ENCODE results near the gene KIF12. TPM values are rescaled to one million over a fixed set of nuclear protein-coding genes. Genes with fewer than 3 reads are reported as not detected.

Gene KIF12
- total RNA-seq, 1 donor from 2014 or later: 0.53 TPM

GRCh38 chr9:114123031-114123977 lies 24.2 kb upstream of the KIF12 start:
- DNase-seq (ENCODE audit: low read depth, low spot score): no peak

GRCh38 chr9:114122136-114123027 lies 23.3 kb upstream of the KIF12 start:
- no peak for DNase-seq (ENCODE audit: low read depth, low spot score)

DNA sequence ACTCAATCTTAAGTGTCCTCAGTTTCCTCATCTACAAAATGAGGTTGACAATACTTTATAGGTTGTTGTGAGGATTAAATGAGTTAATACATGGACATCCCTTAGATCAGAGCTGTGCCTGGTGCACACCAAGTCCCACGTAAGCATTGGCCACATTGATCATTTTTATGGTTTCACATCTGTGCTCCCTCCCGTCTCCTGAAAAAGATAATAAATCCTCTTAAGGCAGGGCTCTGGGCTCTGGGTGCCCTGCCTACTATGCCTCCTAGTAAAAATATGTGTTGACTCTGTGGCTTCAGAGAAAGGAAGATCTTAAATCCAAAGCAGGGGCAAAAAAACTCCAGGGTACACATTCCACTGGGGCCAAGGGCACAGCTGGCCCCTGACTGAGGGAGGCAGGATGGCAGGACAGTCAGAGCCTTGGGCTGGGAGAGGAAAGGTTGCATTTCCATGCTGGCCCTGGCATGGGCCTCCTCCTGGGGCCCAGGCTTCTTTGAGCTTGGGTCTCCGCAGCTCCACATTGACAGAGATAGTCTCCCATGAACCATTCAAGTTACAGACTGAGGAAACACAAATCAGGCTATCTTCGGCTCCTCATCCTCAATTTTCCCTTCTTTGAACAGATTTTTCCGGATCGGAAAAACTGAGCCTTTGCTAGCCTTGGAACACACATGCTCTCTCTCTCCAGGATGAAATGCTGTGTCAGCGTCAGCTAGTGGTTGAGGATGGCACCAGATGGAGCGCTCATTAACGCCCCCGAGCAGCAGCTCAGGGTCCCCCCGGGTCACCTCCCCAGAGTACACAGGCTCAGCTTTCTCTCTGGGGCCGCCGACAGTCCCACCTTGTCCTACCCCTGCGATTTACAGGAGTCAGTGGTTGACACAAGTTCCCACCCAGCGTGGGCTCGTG lies 22.4 kb upstream of the KIF12 start:
- no peak for DNase-seq (ENCODE audit: low read depth, low spot score)

DNA sequence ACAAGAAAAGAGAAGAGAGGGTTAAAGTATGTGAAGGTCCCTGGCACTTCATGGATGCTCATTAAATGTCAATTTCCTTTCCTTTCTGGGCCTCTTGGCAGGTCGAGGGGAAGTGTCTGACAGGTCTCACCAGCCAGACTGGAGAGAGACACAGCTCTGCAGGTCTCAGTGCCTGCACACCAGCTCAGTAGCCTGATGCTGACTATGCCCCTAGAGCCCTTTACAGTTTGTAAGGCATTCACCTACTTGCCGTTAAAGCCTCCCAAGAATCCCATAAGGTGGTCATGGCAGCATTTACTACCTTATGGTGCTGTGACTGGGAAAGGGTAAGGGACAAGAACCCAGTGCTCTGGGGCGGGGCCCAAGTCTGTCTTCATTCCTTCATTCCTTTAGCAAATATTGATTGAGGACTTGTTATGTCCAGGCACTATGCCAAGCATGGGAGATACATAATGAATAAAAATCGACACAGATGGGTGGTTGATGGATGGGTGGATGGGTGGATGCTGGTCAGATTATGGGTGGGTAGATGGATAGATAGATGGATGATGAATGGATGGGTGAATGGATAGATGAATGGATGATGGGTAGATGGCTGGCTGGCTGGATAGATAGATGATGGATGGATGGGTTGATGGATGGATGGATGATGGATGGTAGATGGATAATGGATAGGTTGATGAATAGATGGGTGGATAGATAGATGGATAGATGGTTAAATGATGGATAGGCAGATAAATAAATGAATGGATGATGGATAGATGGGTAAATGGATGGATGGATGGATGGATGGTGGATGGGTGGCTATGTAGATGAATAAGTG lies 21.3 kb upstream of the KIF12 start:
- no peak for DNase-seq (ENCODE audit: low read depth, low spot score)

GRCh38 chr9:114119242-114120191 lies 20.4 kb upstream of the KIF12 start:
- DNase-seq (ENCODE audit: low read depth, low spot score): no peak

DNA sequence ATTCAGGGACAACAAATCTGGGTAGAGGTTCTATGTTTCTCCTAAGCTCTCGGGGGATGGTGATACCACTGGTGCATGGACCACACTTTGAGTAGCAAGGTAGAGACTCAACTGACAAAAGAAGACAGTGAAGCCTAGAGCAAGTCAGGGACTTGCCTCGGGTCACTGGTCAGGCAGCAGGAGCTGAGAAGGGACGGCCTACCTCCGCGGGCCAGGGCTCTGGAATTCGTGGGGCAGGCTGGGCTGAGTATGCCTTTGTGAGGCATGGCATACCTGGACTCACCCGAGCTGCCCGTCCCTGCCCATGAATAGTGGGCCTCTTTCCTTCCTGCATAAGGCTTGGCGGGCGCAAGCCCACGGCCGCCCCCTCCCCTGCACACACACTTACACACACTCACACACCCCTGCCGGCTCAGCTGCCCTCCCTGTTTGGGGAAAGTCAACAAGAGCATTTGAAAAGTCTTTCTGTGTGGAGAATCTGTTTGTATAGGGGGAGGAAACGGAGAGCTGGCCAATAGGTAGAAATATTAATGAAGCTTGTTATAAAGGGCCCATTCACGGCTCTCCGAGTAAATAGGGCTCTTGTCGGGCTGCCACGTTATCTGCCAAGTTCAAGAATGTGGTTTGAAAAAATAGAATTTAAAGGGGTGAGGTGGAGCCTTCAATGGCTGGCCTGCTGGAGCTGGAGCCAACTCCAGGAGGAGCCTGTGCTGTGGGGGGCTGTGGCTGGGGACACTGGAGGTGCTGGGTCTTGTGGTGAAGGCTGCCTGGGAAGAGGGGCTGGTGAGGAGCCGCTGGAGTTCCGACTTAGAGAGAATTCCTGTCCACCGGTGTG lies 19.1 kb upstream of the KIF12 start:
- no peak for DNase-seq (ENCODE audit: low read depth, low spot score)

DNA sequence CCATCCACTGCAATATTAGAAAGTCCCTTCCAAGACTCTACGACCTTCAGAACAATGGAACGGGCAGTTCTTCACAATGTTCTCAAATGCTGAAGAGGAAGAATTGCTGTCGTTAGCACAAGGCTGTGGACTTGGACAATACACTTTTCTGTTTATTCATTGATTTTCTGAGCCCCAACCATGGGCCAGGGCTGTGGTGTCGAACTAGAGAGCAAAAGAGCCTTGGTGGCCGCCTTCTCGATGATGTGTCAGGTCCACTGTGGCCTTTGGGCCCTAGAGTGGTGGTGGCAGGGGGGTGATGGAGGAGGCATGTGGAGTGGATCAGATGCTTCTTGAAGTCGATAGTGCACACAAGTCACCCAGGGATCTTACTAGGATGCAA lies 18.5 kb upstream of the KIF12 start:
- no peak for DNase-seq (ENCODE audit: low read depth, low spot score)

DNA sequence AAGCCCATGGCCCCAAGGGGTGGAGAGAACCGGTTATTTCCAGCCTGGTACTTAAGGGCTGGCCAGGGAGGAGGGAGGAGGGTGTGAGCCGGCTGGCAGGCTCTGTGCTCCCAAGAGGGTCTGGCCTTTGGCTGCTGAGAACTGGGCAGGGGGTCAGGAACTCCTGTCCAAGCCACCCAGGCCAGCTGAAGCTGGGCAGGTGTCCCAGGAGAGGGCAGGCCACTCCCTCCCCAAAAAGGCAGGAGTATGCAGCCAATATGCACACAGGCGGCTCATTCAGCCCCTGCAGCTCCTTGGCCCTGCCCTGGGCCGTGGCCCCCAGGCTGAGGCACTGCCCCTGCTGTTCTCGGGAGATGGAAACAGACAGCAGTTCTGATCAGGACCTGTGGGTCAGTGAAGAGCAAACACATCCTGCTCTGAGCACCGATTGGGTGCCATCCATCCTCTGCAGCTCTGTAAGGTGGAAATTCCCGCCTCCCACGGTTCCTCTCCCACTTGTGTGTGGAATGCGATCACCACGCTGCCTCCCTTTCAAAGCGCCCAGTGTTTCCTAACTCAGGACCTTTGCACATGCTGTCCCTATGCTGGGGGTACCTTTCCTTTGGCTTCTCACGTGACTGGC lies 17.1 kb upstream of the KIF12 start:
- DNase-seq (ENCODE audit: low read depth, low spot score): no peak

DNA sequence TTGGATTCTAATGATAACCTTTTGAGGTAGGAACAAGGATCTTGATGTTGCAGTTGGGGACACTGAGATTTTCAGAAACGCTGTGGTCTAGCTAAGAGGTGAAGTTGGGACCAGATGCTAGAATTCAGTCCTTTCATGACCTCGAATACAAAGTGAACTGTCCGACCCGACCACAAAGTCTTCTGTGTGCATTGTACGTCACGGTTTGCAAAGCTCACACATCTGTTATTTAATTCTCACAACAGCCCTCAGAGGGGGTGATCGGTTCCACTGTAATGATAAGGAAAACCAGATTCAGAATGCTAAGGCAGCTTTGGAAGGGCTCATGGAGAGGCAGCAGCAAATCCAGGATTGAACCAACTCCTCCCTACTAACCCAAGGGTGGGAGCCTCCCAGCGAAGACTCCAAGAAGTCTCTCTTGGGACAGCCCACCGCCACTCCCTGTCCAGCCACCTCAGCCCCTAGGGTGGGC lies 16.6 kb upstream of the KIF12 start:
- no peak for DNase-seq (ENCODE audit: low read depth, low spot score)

GRCh38 chr9:114114364-114114763 lies 15.3 kb upstream of the KIF12 start:
- DNase-seq (ENCODE audit: low read depth, low spot score): no peak

DNA sequence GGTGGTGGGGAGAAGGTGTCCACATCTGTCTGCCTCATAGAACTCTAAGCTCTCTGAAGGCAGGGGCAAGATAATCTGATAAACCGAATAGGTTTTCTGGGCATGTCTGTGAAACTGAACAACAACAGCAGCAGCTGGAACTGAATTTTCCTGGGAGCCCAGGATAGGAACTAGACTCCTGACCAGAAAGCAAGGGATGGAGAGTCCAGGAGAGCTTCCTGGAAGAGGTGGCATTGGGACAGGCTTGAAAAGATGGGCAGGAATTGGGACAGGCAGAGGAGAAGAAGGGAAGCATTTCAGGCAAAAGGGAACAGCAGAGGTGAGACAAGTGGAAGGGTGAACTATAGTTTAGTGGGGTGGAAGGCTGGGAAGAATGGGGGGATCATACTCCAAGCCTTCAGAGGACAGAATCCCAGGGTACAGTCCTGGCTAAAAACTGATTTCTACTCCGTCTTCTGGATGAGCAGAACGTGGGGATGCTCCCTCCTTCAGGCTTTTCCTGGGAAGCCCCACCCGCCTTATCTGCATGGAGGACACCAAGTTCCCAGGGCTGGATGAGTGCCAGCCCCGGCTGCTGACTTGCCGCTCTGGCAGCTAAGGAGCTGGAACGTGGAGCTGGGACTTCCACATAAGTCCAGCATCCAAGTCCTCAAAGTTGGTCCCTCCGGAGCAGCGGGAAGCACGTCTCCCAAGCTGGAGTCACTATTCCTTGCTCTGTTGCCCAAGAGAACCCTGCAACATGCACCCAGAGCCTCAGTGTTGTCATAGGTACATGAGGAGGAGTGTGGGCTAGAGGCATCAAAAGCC lies 13.9 kb upstream of the KIF12 start:
- no peak for DNase-seq (ENCODE audit: low read depth, low spot score)

DNA sequence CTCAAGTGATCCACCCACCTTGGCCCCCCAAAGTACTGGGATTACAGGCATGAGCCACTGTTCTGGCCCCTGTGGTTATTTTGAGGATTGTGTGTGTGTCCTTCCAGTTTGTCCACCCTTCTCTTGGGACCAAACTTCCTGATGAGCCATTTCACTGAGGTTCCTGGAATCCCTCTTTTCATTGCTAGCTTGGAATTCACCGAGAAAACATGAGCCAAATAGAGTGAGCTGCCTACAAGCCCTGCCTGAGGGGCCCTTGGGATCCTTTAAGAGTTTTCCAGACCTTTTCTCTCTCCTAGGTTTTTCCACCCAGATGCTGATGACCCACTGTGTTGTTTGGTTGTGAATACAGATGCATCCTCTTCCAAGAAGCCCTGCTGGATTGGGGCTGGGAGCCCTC lies 13.2 kb upstream of the KIF12 start:
- no peak for DNase-seq (ENCODE audit: low read depth, low spot score)

DNA sequence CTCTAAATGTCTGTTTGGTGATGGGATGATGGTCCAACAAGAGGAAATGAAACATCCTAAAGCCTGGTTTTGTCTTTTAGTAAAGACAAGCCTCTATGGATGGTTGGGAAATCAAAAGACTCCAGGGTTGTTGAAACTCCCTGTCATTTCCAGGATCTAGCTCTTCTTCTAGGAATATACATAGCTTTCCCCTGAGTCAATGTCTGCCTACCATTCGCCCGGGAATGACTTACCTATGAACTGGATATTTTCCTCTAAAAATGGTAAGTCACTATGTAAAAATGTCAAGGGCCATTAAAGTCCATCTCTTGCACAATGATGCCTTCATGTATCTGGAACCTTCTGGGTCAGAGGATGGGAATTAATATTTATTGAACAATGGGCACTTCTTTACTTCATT lies 11.1 kb upstream of the KIF12 start:
- no peak for DNase-seq (ENCODE audit: low read depth, low spot score)

GRCh38 chr9:114109124-114109523 lies 10.0 kb upstream of the KIF12 start:
- no peak for DNase-seq (ENCODE audit: low read depth, low spot score)

- peak; percentile 33 for DNase-seq (ENCODE audit: low read depth, low spot score)
Measured at GRCh38 chr9:114108016-114108833, 9.1 kb upstream of the KIF12 start.
